A549 (cell line): ENCODE measurements around the gene CMTM5. TPM values are rescaled to one million over a fixed set of nuclear protein-coding genes. Genes with fewer than 3 reads are reported as not detected.

Experiments used
- ATAC-seq, 2 experiments: fragments of 200-7000 bp in 1 of 2; fragments of >200 bp in 1 of 2; cut with Nextera tagmentation in 1 of 2; cut with Tn5 transposase in 1 of 2; 3 replicates each; pipeline versions ENCODE4 v1.8.0 to v1.9.1; 2018 to 2020; ENCODE audit warnings: mild to moderate bottlenecking in 1 of 2, moderate library complexity in 1 of 2
- CTCF ChIA-PET: fragments of 300-600 bp; sonication (Branson Sonifier 250); formaldehyde crosslinking; extraction: SDS; loops from one replicate; lab custom pipeline; 2021; ENCODE audit warnings: antibody characterized with exemption, inconsistent platforms; lab: Yijun Ruan, JAX
- POLR2A ChIA-PET: fragments of 350-600 bp; formaldehyde crosslinking; extraction: SDS; loops from one replicate; lab custom pipeline; 2021; ENCODE audit warnings: antibody characterized with exemption, inconsistent platforms; lab: Yijun Ruan, JAX
- DNase-seq, 2 experiments: peaks; one replicate each; pipeline versions ENCODE4 v3.0.0 to v3.0.0-alpha.2; 2011 to 2016; ENCODE audit warnings: low read depth in 1 of 2, low spot score in 1 of 2
- FAIRE-seq: peaks from 2 replicates; lab custom pipeline; 2011; peaks lifted over from hg19 to GRCh38; lab: Jason Lieb, UNC
- H3K27ac ChIP-seq, 2 experiments: fragments of >200 bp; sonication (Bioruptor Twin); formaldehyde crosslinking; 3 replicates each; pipeline ENCODE4 v1.5.1; 2016 to 2017
- H3K4me1 ChIP-seq: fragments of >200 bp; sonication (Bioruptor Twin); formaldehyde crosslinking; 3 replicates; pipeline ENCODE4 v1.6.1; 2016
- H3K4me2 ChIP-seq: fragments of >200 bp; sonication (Bioruptor Twin); formaldehyde crosslinking; 3 replicates; pipeline ENCODE4 v1.6.1; 2016
- H3K4me3 ChIP-seq: fragments of >200 bp; sonication (Bioruptor Twin); formaldehyde crosslinking; 3 replicates; pipeline ENCODE4 v1.5.1; 2016
- H3K9me3 ChIP-seq: fragments of >200 bp; sonication (Bioruptor Twin); formaldehyde crosslinking; 3 replicates; pipeline ENCODE4 v1.6.1; 2016
- BHLHE40 ChIP-seq: IDR thresholded peaks from 2 replicates; pipeline ENCODE4 v1.6.1; 2012; ENCODE audit warnings: low read depth, low read length, inconsistent platforms
- CBX2 ChIP-seq: fragments of 200-600 bp; sonication (generic); IDR thresholded peaks from 2 replicates; pipeline ENCODE4 v1.6.1; 2016; ENCODE audit warnings: low read depth, mild to moderate bottlenecking, borderline replicate concordance
- CHD2 ChIP-seq: fragments of 150-350 bp; IDR thresholded peaks from 2 replicates; pipeline ENCODE4 v1.6.1; 2014; ENCODE audit warnings: low read length; ENCODE audit not compliant: partially characterized antibody
- EHMT2 ChIP-seq: fragments of 200-600 bp; sonication (generic); IDR thresholded peaks from 2 replicates; pipeline ENCODE4 v1.6.1; 2016; ENCODE audit warnings: antibody characterized with exemption, low read depth, mild to moderate bottlenecking, moderate library complexity
- HES2 ChIP-seq: fragments of >200 bp; sonication (Bioruptor Twin); formaldehyde crosslinking; IDR thresholded peaks from 2 replicates; pipeline ENCODE4 v1.6.1; 2016
- HOXB5 ChIP-seq: fragments of 250-450 bp; sonication (Bioruptor Pico); IDR thresholded peaks from 2 replicates; pipeline ENCODE4 v1.5.0; 2020; ENCODE audit warnings: mild to moderate bottlenecking, moderate library complexity
- NR3C1 ChIP-seq: fragments of >200 bp; sonication (Bioruptor Twin); formaldehyde crosslinking; IDR thresholded peaks from 3 replicates; pipeline ENCODE4 v1.6.1; 2017
- POLR2A ChIP-seq: IDR thresholded peaks from 2 replicates; pipeline ENCODE4 v1.6.1; 2012; ENCODE audit warnings: mild to moderate bottlenecking, low read length
- POLR2AphosphoS2 ChIP-seq: conservative IDR thresholded peaks from 2 replicates; pipeline ENCODE4 v1.6.1; 2012; ENCODE audit warnings: low read length, improper control_type of control experiment, inconsistent platforms
- RAD21 ChIP-seq, 2 experiments: fragments of >200 bp in 1 of 2; sonication (Bioruptor Twin) in 1 of 2; formaldehyde crosslinking in 1 of 2; IDR thresholded peaks in 1 of 2; conservative IDR thresholded peaks in 1 of 2; 2 replicates in 1 of 2; 3 replicates in 1 of 2; pipeline ENCODE4 v1.6.1; 2012 to 2018; ENCODE audit warnings: inconsistent platforms in 1 of 2
- RARB ChIP-seq: fragments of 250-450 bp; sonication (Bioruptor Pico); IDR thresholded peaks from 2 replicates; pipeline ENCODE4 v1.8.0; 2021; ENCODE audit warnings: mild to moderate bottlenecking, moderate library complexity
- RCOR1 ChIP-seq: fragments of 150-350 bp; IDR thresholded peaks from 2 replicates; pipeline ENCODE4 v1.6.1; 2014; ENCODE audit warnings: antibody characterized with exemption, low read length, low read depth
- RFX5 ChIP-seq: fragments of 450-650 bp; IDR thresholded peaks from 2 replicates; pipeline ENCODE4 v1.7.1; 2014; ENCODE audit warnings: antibody characterized with exemption, mild to moderate bottlenecking, moderate library complexity
- SREBF2 ChIP-seq: fragments of 450-650 bp; IDR thresholded peaks from 2 replicates; pipeline ENCODE4 v1.6.1; 2014; ENCODE audit warnings: mild to moderate bottlenecking, moderate library complexity
- ZFP36 ChIP-seq: fragments of 450-650 bp; IDR thresholded peaks from 2 replicates; pipeline ENCODE4 v1.6.1; 2014; ENCODE audit warnings: borderline replicate concordance; ENCODE audit not compliant: partially characterized antibody
- WGBS: methylation state at CpG from one replicate; pipeline ENCODE4 v1.1.6; 2017; ENCODE audit errors: missing lambda C conversion rate; 5-methylcytosine and 5-hydroxymethylcytosine counted together
- polyA plus RNA-seq, 4 experiments: library from polyadenylated mRNA; depleted of rRNA in 3 of 4; stranded (reverse); fragments of >200 nt; fragmentation: RNase III in 1 of 4; extraction: RNeasy Plus Mini Kit Qiagen cat#74134 plus additional on column Dnase treatment in 1 of 4; gene quantifications; 2 replicates in 3 of 4; 3 replicates in 1 of 4; pipeline ENCODE4 v1.2.3, GENCODE V29; 2011 to 2017
- TF ChIP-seq, protein P1 (sequence below): IDR thresholded peaks from 2 replicates; pipeline ENCODE4 v1.6.1; 2012
- TF ChIP-seq, protein P2 (sequence below): fragments of 250-450 bp; sonication (Bioruptor Pico); IDR thresholded peaks from 2 replicates; pipeline ENCODE4 v1.5.0; 2020; ENCODE audit warnings: low read depth, mild to moderate bottlenecking, moderate library complexity
- TF ChIP-seq, protein P3 (sequence below): fragments of >200 bp; sonication (Bioruptor Twin); formaldehyde crosslinking; IDR thresholded peaks from 3 replicates; pipeline ENCODE4 v1.6.1; 2016
- TF ChIP-seq, protein P4 (sequence below): fragments of 250-450 bp; sonication (Bioruptor Pico); IDR thresholded peaks from 2 replicates; pipeline ENCODE4 v1.5.0; 2021; ENCODE audit warnings: mild to moderate bottlenecking, moderate library complexity, borderline replicate concordance
- TF ChIP-seq, protein P5 (sequence below): IDR thresholded peaks from 2 replicates; pipeline ENCODE4 v1.6.1; 2012; ENCODE audit warnings: low read depth, borderline replicate concordance

Gene CMTM5
- polyA plus RNA-seq, 2 of the 4 experiments (the other 2 are of a cell fraction) = not detected

DNA sequence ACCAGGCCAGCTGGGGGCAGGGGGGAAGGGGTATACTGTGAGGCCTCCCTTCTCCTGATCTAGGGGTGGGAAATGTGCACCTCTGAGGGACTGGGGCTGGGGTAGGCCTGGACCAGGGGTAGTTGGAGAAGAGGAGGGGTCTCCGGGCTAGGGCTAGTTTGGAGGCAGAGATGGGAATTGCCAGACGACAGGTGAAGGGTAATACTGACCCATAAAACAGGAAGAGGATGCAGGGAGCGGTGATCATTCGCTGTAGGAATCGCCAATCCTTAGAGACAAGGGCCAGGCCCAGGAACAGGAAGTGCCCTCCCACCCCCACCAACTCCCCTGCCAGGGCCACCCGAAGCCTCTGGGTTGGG is 28.6 kb upstream of the CMTM5 start:
- WGBS = 75% methylated on average over 6 of the region's 6 CpGs
- ChIA-PET POLR2A (no interaction called here), CTCF (interaction anchor here (1.0 to 2.2 kb wide), 4 partner anchors 11 to 22 kb away, joined by 3 to 6 read pairs (median 4); no protein-coding TSS in a partner anchor)
- Histone ChIP-seq H3K9me3 (no peaks in the 10 kb centered on the region), H3K4me2 (no peak overlapping the region), H3K27ac (no peak overlapping the region), H3K4me3 (no peak overlapping the region), H3K4me1 (0 out of 3 replicates have a peak, but pooled peaks cover 3% of the 10 kb centered on the region)
- TF ChIP-seq, protein P1, sequence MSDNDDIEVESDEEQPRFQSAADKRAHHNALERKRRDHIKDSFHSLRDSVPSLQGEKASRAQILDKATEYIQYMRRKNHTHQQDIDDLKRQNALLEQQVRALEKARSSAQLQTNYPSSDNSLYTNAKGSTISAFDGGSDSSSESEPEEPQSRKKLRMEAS = no peak
- no peak for TF ChIP-seq CHD2
- TF ChIP-seq BHLHE40 = no peak
- TF ChIP-seq, protein P2, sequence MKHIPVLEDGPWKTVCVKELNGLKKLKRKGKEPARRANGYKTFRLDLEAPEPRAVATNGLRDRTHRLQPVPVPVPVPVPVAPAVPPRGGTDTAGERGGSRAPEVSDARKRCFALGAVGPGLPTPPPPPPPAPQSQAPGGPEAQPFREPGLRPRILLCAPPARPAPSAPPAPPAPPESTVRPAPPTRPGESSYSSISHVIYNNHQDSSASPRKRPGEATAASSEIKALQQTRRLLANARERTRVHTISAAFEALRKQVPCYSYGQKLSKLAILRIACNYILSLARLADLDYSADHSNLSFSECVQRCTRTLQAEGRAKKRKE (CRISPR knock-in tag) = no peak
- no peak for TF ChIP-seq NR3C1
- TF ChIP-seq, protein P3, sequence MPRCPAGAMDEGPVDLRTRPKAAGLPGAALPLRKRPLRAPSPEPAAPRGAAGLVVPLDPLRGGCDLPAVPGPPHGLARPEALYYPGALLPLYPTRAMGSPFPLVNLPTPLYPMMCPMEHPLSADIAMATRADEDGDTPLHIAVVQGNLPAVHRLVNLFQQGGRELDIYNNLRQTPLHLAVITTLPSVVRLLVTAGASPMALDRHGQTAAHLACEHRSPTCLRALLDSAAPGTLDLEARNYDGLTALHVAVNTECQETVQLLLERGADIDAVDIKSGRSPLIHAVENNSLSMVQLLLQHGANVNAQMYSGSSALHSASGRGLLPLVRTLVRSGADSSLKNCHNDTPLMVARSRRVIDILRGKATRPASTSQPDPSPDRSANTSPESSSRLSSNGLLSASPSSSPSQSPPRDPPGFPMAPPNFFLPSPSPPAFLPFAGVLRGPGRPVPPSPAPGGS = no peak
- no peak for TF ChIP-seq ZFP36
- TF ChIP-seq, protein P4, sequence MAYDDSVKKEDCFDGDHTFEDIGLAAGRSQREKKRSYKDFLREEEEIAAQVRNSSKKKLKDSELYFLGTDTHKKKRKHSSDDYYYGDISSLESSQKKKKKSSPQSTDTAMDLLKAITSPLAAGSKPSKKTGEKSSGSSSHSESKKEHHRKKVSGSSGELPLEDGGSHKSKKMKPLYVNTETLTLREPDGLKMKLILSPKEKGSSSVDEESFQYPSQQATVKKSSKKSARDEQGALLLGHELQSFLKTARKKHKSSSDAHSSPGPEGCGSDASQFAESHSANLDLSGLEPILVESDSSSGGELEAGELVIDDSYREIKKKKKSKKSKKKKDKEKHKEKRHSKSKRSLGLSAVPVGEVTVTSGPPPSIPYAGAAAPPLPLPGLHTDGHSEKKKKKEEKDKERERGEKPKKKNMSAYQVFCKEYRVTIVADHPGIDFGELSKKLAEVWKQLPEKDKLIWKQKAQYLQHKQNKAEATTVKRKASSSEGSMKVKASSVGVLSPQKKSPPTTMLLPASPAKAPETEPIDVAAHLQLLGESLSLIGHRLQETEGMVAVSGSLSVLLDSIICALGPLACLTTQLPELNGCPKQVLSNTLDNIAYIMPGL = no peak
- TF ChIP-seq, protein P5, sequence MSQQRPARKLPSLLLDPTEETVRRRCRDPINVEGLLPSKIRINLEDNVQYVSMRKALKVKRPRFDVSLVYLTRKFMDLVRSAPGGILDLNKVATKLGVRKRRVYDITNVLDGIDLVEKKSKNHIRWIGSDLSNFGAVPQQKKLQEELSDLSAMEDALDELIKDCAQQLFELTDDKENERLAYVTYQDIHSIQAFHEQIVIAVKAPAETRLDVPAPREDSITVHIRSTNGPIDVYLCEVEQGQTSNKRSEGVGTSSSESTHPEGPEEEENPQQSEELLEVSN = no peak
- TF ChIP-seq EHMT2 = no peak
- TF ChIP-seq CBX2 = no peak
- TF ChIP-seq RARB (CRISPR knock-in tag) = no peak
- no peak for TF ChIP-seq RFX5
- ATAC-seq (no peak), DNase-seq (no peak), FAIRE-seq (no peak)

DNA sequence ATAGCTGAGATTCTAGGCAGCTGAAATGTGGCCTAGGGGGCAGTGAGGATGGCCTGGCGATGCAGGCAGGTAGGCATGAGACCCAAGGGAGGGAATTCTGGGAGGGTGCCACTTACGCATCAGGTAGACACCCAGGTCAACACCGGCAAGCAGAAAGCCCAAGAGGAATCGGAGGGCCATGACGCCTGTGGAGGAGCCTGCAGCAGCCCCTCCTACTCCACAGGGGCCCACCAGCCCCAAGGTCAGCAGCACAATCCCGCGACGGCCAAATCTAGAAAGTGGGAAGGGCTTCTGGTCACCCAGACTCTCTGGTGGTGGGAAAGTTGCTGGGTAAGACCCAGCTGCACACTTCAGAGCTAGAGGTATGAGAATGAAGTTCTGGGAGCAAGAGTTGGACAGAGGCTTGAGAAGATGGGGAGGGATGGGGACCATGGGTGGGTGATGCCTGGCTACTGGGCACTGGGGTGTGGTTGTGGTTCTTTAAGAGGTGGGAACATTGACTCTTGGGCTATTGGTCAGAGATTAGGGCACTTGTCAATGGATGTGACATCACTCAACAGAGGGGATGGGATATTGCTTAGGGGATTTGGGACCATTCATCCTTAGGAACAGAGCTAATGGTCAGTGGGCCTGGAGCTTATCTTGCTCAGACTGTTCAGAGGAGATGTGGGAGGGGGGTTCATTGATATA is 27.5 kb upstream of the CMTM5 start:
- POLR2A ChIA-PET = no interaction called here
- ATAC-seq (no peak), FAIRE-seq (no peak), DNase-seq (no peak)
- Histone ChIP-seq H3K4me2 (no peak overlapping the region), H3K9me3 (no peaks in the 10 kb centered on the region), H3K27ac (no peak overlapping the region)
- 64% methylated on average over 8 of the region's 8 CpGs for WGBS
- TF ChIP-seq NR3C1 (no peak), SREBF2 (no peak), HOXB5 (CRISPR knock-in tag) (no peak), RCOR1 (no peak), POLR2AphosphoS2 (no peak), HES2 (no peak), RARB (CRISPR knock-in tag) (no peak), POLR2A (no peak), RAD21 (conservative IDR thresholded peaks at IDR 0.05 in 1 of 2, IDR thresholded peaks at IDR 0.05 in 1 of 2) (no peak)
- TF ChIP-seq, protein P4 = no peak
- TF ChIP-seq, all 56 proteins: peak for 0
- CTCF ChIA-PET = interaction anchor here (0.6 to 1.8 kb wide), 4 partner anchors 11 to 779 kb away, joined by 3 to 9 read pairs (median 4); no protein-coding TSS in a partner anchor
- no peak overlapping the region for H3K4me3 ChIP-seq
- 0 out of 3 replicates have a peak, but pooled peaks cover 3% of the 10 kb centered on the region for H3K4me1 ChIP-seq
